Neural cell (in vitro differentiated cells): ENCODE data around the gene GALNT16. TPM values are rescaled to one million over a fixed set of nuclear protein-coding genes. Genes with fewer than 3 reads are reported as not detected.
A peak's percentile ranks its signal among the peaks of the same experiment; 100 is the strongest.

ENCODE experiments used
- H2AFZ ChIP-seq: fragments of 200-600, 300-800 bp; sonication (generic), shearing (Covaris generic); 2 replicates; pipeline ENCODE4 v1.6.0; 2014; ENCODE audit warnings: low read depth, mild to moderate bottlenecking, antibody characterized with exemption, low read length, moderate library complexity
- H3F3A ChIP-seq: fragments of 200-600 bp; shearing (Covaris generic); 2 replicates; pipeline ENCODE4 v1.6.1; 2016; ENCODE audit warnings: mild to moderate bottlenecking, moderate library complexity, mixed read lengths, antibody characterized with exemption, low read length; ENCODE audit not compliant: insufficient read depth, poor library complexity, severe bottlenecking
- H3K27ac ChIP-seq: fragments of 200-600, 300-800 bp; sonication (generic), shearing (Covaris generic); 2 replicates; pipeline ENCODE4 v1.5.1; 2014; ENCODE audit warnings: mild to moderate bottlenecking, low read length, moderate library complexity
- H3K27me3 ChIP-seq: fragments of 300-800, 200-600 bp; sonication (generic), shearing (Covaris generic); 2 replicates; pipeline ENCODE4 v1.6.0; 2014; ENCODE audit warnings: mild to moderate bottlenecking, low read depth, low read length, moderate library complexity; ENCODE audit not compliant: insufficient read depth
- H3K36me3 ChIP-seq: fragments of 300-800, 200-600 bp; sonication (generic), shearing (Covaris generic); 2 replicates; pipeline ENCODE4 v1.5.1; 2014; ENCODE audit warnings: mild to moderate bottlenecking, antibody characterized with exemption, low read length, moderate library complexity; ENCODE audit not compliant: insufficient read depth
- H3K4me2 ChIP-seq: fragments of 300-800, 200-600 bp; sonication (generic), shearing (Covaris generic); 2 replicates; pipeline ENCODE4 v1.6.0; 2014; ENCODE audit warnings: mild to moderate bottlenecking, low read length
- H3K4me3 ChIP-seq: fragments of 300-800, 200-600 bp; sonication (generic), shearing (Covaris generic); 2 replicates; pipeline ENCODE4 v1.5.1; 2014; ENCODE audit warnings: mild to moderate bottlenecking, low read length, moderate library complexity
- H3K79me2 ChIP-seq: fragments of 200-600 bp; shearing (Covaris generic); replicated peaks from 2 replicates; pipeline ENCODE4 v1.6.0; 2014; ENCODE audit warnings: mild to moderate bottlenecking, low read length, moderate library complexity; ENCODE audit not compliant: insufficient read depth
- H3K9ac ChIP-seq: fragments of 300-800, 200-600 bp; sonication (generic), shearing (Covaris generic); 2 replicates; pipeline ENCODE4 v1.6.1; 2016; ENCODE audit warnings: mild to moderate bottlenecking, low read length, mixed read lengths
- H3K9me2 ChIP-seq: fragments of 200-600 bp; shearing (Covaris generic); 2 replicates; pipeline ENCODE4 v1.6.1; 2016; ENCODE audit warnings: mild to moderate bottlenecking, low read length, mixed read lengths; ENCODE audit not compliant: insufficient read depth
- H3K9me3 ChIP-seq: fragments of 200-600, 300-800 bp; sonication (generic), shearing (Covaris generic); 2 replicates; pipeline ENCODE4 v1.6.1; 2016; ENCODE audit warnings: mild to moderate bottlenecking, mixed run types, low read length, moderate library complexity, mixed read lengths
- H4K20me1 ChIP-seq: fragments of 200-600 bp; shearing (Covaris generic); 2 replicates; pipeline ENCODE4 v1.6.1; 2016; ENCODE audit warnings: mild to moderate bottlenecking, mixed run types; ENCODE audit not compliant: insufficient read depth
- EP300 ChIP-seq: fragments of 450-650 bp; conservative IDR thresholded peaks from 2 replicates; pipeline ENCODE4 v1.6.1; 2014; ENCODE audit warnings: antibody characterized with exemption, mild to moderate bottlenecking, moderate library complexity; ENCODE audit not compliant: poor library complexity, severe bottlenecking
- EZH2 ChIP-seq: fragments of 200-600, 300-800 bp; shearing (Covaris generic), sonication (generic); IDR thresholded peaks from 2 replicates; pipeline ENCODE4 v1.6.1; 2014; ENCODE audit warnings: antibody characterized with exemption, low read length, borderline replicate concordance, mild to moderate bottlenecking; ENCODE audit not compliant: insufficient read depth, poor library complexity, severe bottlenecking
- MXI1 ChIP-seq: fragments of 450-650 bp; conservative IDR thresholded peaks from 2 replicates; pipeline ENCODE4 v1.6.1; 2014; ENCODE audit warnings: antibody characterized with exemption, mild to moderate bottlenecking; ENCODE audit not compliant: poor library complexity, severe bottlenecking
- POLR2AphosphoS5 ChIP-seq: IDR thresholded peaks from 2 replicates; pipeline ENCODE4 v1.6.1; 2012
- RAD21 ChIP-seq: fragments of 450-650 bp; conservative IDR thresholded peaks from 2 replicates; pipeline ENCODE4 v1.6.1; 2014; ENCODE audit warnings: antibody characterized with exemption, mild to moderate bottlenecking, moderate library complexity
- SMC3 ChIP-seq: fragments of 450-650 bp; conservative IDR thresholded peaks from 2 replicates; pipeline ENCODE4 v1.6.1; 2014; ENCODE audit warnings: antibody characterized with exemption, mild to moderate bottlenecking, moderate library complexity; ENCODE audit not compliant: poor library complexity
- TAF1 ChIP-seq: IDR thresholded peaks from 2 replicates; pipeline ENCODE4 v1.6.1; 2012; ENCODE audit warnings: low read depth
- polyA plus RNA-seq: library from polyadenylated mRNA; depleted of rRNA; stranded (reverse); fragments of >200 nt; gene quantifications from 2 replicates; pipeline ENCODE4 v1.2.3, GENCODE V29; 2014
- TF ChIP-seq, protein P1 (sequence below): IDR thresholded peaks from 2 replicates; pipeline ENCODE4 v1.6.1; 2012; ENCODE audit warnings: borderline replicate concordance
- TF ChIP-seq, protein P2 (sequence below): fragments of 450-650 bp; IDR thresholded peaks from 2 replicates; pipeline ENCODE4 v1.5.1; 2014; ENCODE audit warnings: antibody characterized with exemption, mild to moderate bottlenecking, moderate library complexity; ENCODE audit not compliant: poor library complexity, severe bottlenecking

GALNT16 gene
- polyA plus RNA-seq, 1 donor from 2014 or later: 23.8 TPM

DNA sequence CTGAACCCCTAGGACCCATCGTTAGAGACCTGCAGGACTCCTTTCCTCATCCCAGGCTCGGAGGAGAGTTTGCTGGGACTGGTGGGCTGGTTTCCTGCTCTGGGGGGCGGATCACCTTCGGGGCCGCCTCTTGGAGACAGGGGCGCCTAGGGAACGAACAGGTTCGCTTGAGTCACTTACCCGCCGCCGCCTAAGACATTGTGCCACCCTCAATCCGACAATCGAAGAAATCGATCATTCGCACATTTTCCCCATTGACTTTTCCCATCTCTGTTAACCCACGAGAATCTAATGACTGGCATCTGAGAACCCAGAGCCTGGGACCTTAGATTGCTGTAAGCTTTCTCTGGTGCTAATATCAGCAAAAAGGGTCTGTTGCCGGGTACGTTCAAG is 138.9 kb downstream of the GALNT16 start:
- Histone ChIP-seq H3K27me3 (no peaks in the 10 kb centered on the region), H4K20me1 (no peaks in the 10 kb centered on the region), H3F3A (peaks cover 5% of the 10 kb centered on the region), H3K9me3 (no peaks in the 10 kb centered on the region), H2AFZ (peak overlapping the region; percentile 46), H3K9ac (peak overlapping the region; percentile 94), H3K79me2 (peaks cover 88% of the 10 kb centered on the region), H3K27ac (peak overlapping the region; percentile 93), H3K4me3 (peak overlapping the region; percentile 80), H3K9me2 (no peaks in the 10 kb centered on the region), H3K36me3 (no peaks in the 10 kb centered on the region), H3K4me2 (peak overlapping the region; percentile 89)
- peak; percentile 36 for TF ChIP-seq SMC3
- TF ChIP-seq, protein P1, sequence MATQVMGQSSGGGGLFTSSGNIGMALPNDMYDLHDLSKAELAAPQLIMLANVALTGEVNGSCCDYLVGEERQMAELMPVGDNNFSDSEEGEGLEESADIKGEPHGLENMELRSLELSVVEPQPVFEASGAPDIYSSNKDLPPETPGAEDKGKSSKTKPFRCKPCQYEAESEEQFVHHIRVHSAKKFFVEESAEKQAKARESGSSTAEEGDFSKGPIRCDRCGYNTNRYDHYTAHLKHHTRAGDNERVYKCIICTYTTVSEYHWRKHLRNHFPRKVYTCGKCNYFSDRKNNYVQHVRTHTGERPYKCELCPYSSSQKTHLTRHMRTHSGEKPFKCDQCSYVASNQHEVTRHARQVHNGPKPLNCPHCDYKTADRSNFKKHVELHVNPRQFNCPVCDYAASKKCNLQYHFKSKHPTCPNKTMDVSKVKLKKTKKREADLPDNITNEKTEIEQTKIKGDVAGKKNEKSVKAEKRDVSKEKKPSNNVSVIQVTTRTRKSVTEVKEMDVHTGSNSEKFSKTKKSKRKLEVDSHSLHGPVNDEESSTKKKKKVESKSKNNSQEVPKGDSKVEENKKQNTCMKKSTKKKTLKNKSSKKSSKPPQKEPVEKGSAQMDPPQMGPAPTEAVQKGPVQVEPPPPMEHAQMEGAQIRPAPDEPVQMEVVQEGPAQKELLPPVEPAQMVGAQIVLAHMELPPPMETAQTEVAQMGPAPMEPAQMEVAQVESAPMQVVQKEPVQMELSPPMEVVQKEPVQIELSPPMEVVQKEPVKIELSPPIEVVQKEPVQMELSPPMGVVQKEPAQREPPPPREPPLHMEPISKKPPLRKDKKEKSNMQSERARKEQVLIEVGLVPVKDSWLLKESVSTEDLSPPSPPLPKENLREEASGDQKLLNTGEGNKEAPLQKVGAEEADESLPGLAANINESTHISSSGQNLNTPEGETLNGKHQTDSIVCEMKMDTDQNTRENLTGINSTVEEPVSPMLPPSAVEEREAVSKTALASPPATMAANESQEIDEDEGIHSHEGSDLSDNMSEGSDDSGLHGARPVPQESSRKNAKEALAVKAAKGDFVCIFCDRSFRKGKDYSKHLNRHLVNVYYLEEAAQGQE: peak; percentile 10
- TF ChIP-seq EP300: no peak
- TF ChIP-seq EZH2: no peak
- no peak for TF ChIP-seq POLR2AphosphoS5
- peak; percentile 24 for TF ChIP-seq RAD21
- TF ChIP-seq, protein P2, sequence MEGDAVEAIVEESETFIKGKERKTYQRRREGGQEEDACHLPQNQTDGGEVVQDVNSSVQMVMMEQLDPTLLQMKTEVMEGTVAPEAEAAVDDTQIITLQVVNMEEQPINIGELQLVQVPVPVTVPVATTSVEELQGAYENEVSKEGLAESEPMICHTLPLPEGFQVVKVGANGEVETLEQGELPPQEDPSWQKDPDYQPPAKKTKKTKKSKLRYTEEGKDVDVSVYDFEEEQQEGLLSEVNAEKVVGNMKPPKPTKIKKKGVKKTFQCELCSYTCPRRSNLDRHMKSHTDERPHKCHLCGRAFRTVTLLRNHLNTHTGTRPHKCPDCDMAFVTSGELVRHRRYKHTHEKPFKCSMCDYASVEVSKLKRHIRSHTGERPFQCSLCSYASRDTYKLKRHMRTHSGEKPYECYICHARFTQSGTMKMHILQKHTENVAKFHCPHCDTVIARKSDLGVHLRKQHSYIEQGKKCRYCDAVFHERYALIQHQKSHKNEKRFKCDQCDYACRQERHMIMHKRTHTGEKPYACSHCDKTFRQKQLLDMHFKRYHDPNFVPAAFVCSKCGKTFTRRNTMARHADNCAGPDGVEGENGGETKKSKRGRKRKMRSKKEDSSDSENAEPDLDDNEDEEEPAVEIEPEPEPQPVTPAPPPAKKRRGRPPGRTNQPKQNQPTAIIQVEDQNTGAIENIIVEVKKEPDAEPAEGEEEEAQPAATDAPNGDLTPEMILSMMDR: no peak
- TF ChIP-seq MXI1: peak; percentile 6

DNA sequence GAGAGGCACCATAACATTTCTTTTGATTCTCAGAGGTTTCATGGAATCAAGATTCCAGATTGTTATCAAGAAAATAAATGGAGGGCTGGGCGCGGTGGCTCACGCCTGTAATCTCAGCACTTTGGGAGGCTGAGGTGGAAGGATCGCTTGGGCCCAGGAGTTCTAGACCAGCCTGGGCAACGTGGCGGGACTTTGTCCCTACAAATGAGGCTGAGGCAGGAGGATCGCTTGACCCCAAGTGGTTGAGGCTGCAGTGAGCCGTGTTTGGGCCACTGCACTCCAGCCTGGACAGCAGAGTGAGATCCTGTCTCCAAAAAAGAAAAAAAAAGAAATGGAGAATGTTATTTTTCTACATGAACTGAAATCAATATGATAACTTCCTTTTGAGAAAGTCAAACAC is 139.8 kb downstream of the GALNT16 start:
- TF ChIP-seq, protein P1: no peak
- TF ChIP-seq MXI1 (no peak), RAD21 (no peak), SMC3 (no peak), TAF1 (no peak), EP300 (no peak), POLR2AphosphoS5 (no peak), EZH2 (no peak)
- TF ChIP-seq, protein P2: no peak
- Histone ChIP-seq H3K27ac (peak overlapping the region; percentile 93), H3K36me3 (peaks cover 1% of the 10 kb centered on the region), H3K79me2 (peaks cover 88% of the 10 kb centered on the region), H3K9ac (peak overlapping the region; percentile 94), H3F3A (peaks cover 5% of the 10 kb centered on the region), H3K27me3 (no peaks in the 10 kb centered on the region), H4K20me1 (no peaks in the 10 kb centered on the region), H3K9me2 (no peaks in the 10 kb centered on the region), H3K9me3 (no peaks in the 10 kb centered on the region), H3K4me2 (peak overlapping the region; percentile 89), H3K4me3 (peak overlapping the region; percentile 80), H2AFZ (no peak overlapping the region)
